K562 (cell line): ENCODE measurements around the gene GHRH. TPM values are rescaled to one million over a fixed set of nuclear protein-coding genes. Genes with fewer than 3 reads are reported as not detected.
A peak's percentile ranks its signal among the peaks of the same experiment; 100 is the strongest.

Experiments used
- ATAC-seq: fragments of 200-7000 bp; cut with Tn5 transposase; 3 replicates; pipeline ENCODE4 v1.9.1; 2020; ENCODE audit warnings: moderate library complexity
- BruUV-seq: library from RNA; stranded (reverse); fragments of 400-500 nt; replicated peaks from 2 replicates; lab custom pipeline; 2021; lab: Mats Ljungman, UMichigan
- CTCF ChIA-PET: fragments of 300-600 bp; formaldehyde crosslinking; extraction: SDS; loops from one replicate; lab custom pipeline; 2021; ENCODE audit warnings: low intra/inter-chr PET ratio; lab: Yijun Ruan, JAX
- POLR2A ChIA-PET: fragments of 300-600, 350-650 bp; sonication (Branson Sonifier 250); formaldehyde crosslinking; extraction: SDS; loops from one replicate; lab custom pipeline; 2021; ENCODE audit warnings: antibody characterized with exemption, inconsistent platforms; lab: Yijun Ruan, JAX
- DNase-seq, 4 experiments: peaks; one replicate each; pipeline versions ENCODE4 v3.0.0 to v3.0.0-alpha.2; 2011 to 2018; ENCODE audit warnings: low spot score in 3 of 4, mixed read lengths in 3 of 4; ENCODE audit errors: extremely low read depth in 1 of 4
- FAIRE-seq: peaks from 2 replicates; lab custom pipeline; 2011; peaks lifted over from hg19 to GRCh38; lab: Jason Lieb, UNC
- H2AFZ ChIP-seq: 2 replicates; pipeline ENCODE4 v1.6.0; 2011; ENCODE audit warnings: low read depth, low read length, control low read depth, inconsistent platforms
- H3K27ac ChIP-seq: fragments of 200-600 bp; 3 replicates; pipeline ENCODE4 v1.8.0; 2011; ENCODE audit warnings: low read depth, mild to moderate bottlenecking, control low read depth, inconsistent platforms, low read length, moderate library complexity, mixed read lengths; ENCODE audit errors: extremely low read depth
- H3K27me3 ChIP-seq, 2 experiments: fragments of 300-600 bp in 1 of 2; 2 replicates in 1 of 2; 3 replicates in 1 of 2; pipeline versions ENCODE4 v1.6.0 to v1.8.0; 2011; ENCODE audit warnings: inconsistent platforms in 2 of 2, low read length in 2 of 2, mild to moderate bottlenecking in 1 of 2, mixed read lengths in 1 of 2, moderate library complexity in 1 of 2; ENCODE audit not compliant: control insufficient read depth in 2 of 2, insufficient read depth in 2 of 2
- H3K36me3 ChIP-seq: fragments of 300-600 bp; 3 replicates; pipeline ENCODE4 v1.8.0; 2011; ENCODE audit warnings: mild to moderate bottlenecking, low read length, inconsistent platforms; ENCODE audit not compliant: control insufficient read depth, insufficient read depth
- H3K4me1 ChIP-seq, 2 experiments: fragments of 200-600 bp in 1 of 2; replicated peaks in 1 of 2; 2 replicates in 1 of 2; 3 replicates in 1 of 2; pipeline versions ENCODE4 v1.5.1 to v1.8.0; 2011; ENCODE audit warnings: inconsistent platforms in 2 of 2, low read length in 2 of 2, mild to moderate bottlenecking in 1 of 2, mixed read lengths in 1 of 2, moderate library complexity in 1 of 2; ENCODE audit not compliant: control insufficient read depth in 2 of 2, insufficient read depth in 2 of 2
- H3K4me2 ChIP-seq: 2 replicates; pipeline ENCODE4 v1.6.1; 2011; ENCODE audit warnings: low read length, control low read depth, inconsistent platforms, mixed read lengths; ENCODE audit not compliant: insufficient read depth
- H3K4me3 ChIP-seq: fragments of 200-600 bp; sonication (generic), shearing (Covaris generic); 2 replicates; pipeline ENCODE4 v1.5.1; 2016; ENCODE audit warnings: control low read depth, inconsistent platforms
- H3K79me2 ChIP-seq: fragments of 200-600 bp; 3 replicates; pipeline ENCODE4 v1.8.0; 2011; ENCODE audit warnings: low read length, inconsistent platforms; ENCODE audit not compliant: control insufficient read depth, insufficient read depth
- H3K9ac ChIP-seq, 2 experiments: 2 replicates each; pipeline versions ENCODE4 v1.6.0 to v1.6.1; 2011; ENCODE audit warnings: low read depth in 2 of 2, low read length in 2 of 2, control low read depth in 1 of 2, inconsistent platforms in 1 of 2, mild to moderate bottlenecking in 1 of 2, mixed read lengths in 1 of 2; ENCODE audit not compliant: insufficient read depth in 1 of 2
- H3K9me1 ChIP-seq: one replicate; pipeline ENCODE4 v1.6.0; 2011; ENCODE audit warnings: inconsistent platforms, mild to moderate bottlenecking, low read length, moderate library complexity; ENCODE audit not compliant: control insufficient read depth, insufficient read depth
- H3K9me3 ChIP-seq: replicated peaks from 2 replicates; pipeline ENCODE4 v1.5.1; 2011; ENCODE audit warnings: low read depth, low read length, inconsistent platforms; ENCODE audit not compliant: control insufficient read depth, insufficient read depth
- H4K20me1 ChIP-seq: replicated peaks from 2 replicates; pipeline ENCODE4 v1.6.1; 2011; ENCODE audit warnings: low read length, inconsistent platforms, mixed read lengths; ENCODE audit not compliant: control insufficient read depth, insufficient read depth
- ATF6 ChIP-seq: sonication (generic); formaldehyde crosslinking; IDR thresholded peaks from 2 replicates; pipeline ENCODE4 v1.4.0; 2020; ENCODE audit warnings: mild to moderate bottlenecking, missing genetic modification reagents
- HOXB6 ChIP-seq: fragments of 250-450 bp; sonication (Bioruptor Pico); IDR thresholded peaks from 2 replicates; pipeline ENCODE4 v1.5.1; 2022; ENCODE audit warnings: mild to moderate bottlenecking, borderline replicate concordance
- ID3 ChIP-seq, 2 experiments: fragments of 250-450 bp in 1 of 2; fragments of 450-650 bp in 1 of 2; sonication (Bioruptor Pico) in 1 of 2; IDR thresholded peaks; 2 replicates each; pipeline versions ENCODE4 v1.6.1 to v1.8.0; 2016 to 2021; ENCODE audit warnings: mild to moderate bottlenecking in 2 of 2, moderate library complexity in 2 of 2, missing compliant biosample characterization in 1 of 2, missing genetic modification characterization in 1 of 2
- LCOR ChIP-seq: sonication (generic); formaldehyde crosslinking; IDR thresholded peaks from 2 replicates; pipeline ENCODE4 v1.8.0; 2022; ENCODE audit warnings: mild to moderate bottlenecking, missing genetic modification reagents
- RBM25 ChIP-seq: fragments of 200-400 bp; formaldehyde crosslinking; IDR thresholded peaks from 2 replicates; pipeline ENCODE4 v1.6.1; 2018; ENCODE audit warnings: low read length, low read depth, moderate library complexity; ENCODE audit not compliant: severe bottlenecking
- RFX1 ChIP-seq: fragments of 450-650 bp; IDR thresholded peaks from 2 replicates; pipeline ENCODE4 v1.6.1; 2016; ENCODE audit warnings: mild to moderate bottlenecking, moderate library complexity
- SRSF3 ChIP-seq: fragments of 200-400 bp; formaldehyde crosslinking; IDR thresholded peaks from 2 replicates; pipeline ENCODE4 v1.6.1; 2016; ENCODE audit warnings: mild to moderate bottlenecking, low read length, moderate library complexity; ENCODE audit not compliant: insufficient read depth
- SUPT5H ChIP-seq: fragments of 450-650 bp; IDR thresholded peaks from 2 replicates; pipeline ENCODE4 v1.6.1; 2016
- TAF7 ChIP-seq: fragments of 450-650 bp; IDR thresholded peaks from 2 replicates; pipeline ENCODE4 v1.6.1; 2016; ENCODE audit warnings: missing genetic modification characterization, missing compliant biosample characterization
- WHSC1 ChIP-seq: IDR thresholded peaks from one replicate; pipeline ENCODE4 v1.6.1; 2012; ENCODE audit warnings: low read length, control low read depth, inconsistent platforms
- XRCC5 ChIP-seq: fragments of 200-400 bp; formaldehyde crosslinking; IDR thresholded peaks from 2 replicates; pipeline ENCODE4 v1.6.1; 2017; ENCODE audit warnings: low read depth, mild to moderate bottlenecking, low read length
- ZBTB2 ChIP-seq: fragments of 450-650 bp; IDR thresholded peaks from 2 replicates; pipeline ENCODE4 v1.6.1; 2016; ENCODE audit warnings: antibody characterized with exemption
- WGBS: fragments of 100-300 bp; shearing (Covaris generic); methylation state at CpG from one replicate; pipeline ENCODE4 v1.1.6; 2016; ENCODE audit warnings: low coverage, mixed read lengths; ENCODE audit not compliant: insufficient coverage; ENCODE audit errors: missing lambda C conversion rate; 5-methylcytosine and 5-hydroxymethylcytosine counted together
- in situ Hi-C: fragments of 300-500 bp; cut with MboI; formaldehyde crosslinking; loops from 4 replicates; pipeline ENCODE4 v1.15.0; 2018; ENCODE audit warnings: inconsistent platforms, mixed read lengths
- intact Hi-C: fragments of 100-400 bp; cut with micrococcal nuclease; formaldehyde crosslinking; loops from 2 replicates; pipeline ENCODE4 v1.14.2; 2022
- polyA plus RNA-seq, 8 experiments: library from polyadenylated mRNA; depleted of rRNA in 4 of 8; stranded (reverse) in 5 of 8; unstranded in 3 of 8; fragments of >200 nt; fragmentation: Nextera tagmentation in 2 of 8; fragmentation: Illumina TruSeq in 1 of 8; extraction: Ambion mirVana in 2 of 8; extraction: Trizol in 1 of 8; gene quantifications; 2 replicates each; pipeline versions ENCODE4 v1.2.1 to v1.2.3, GENCODE V29; 2011 to 2014; ENCODE audit warnings: inconsistent platforms in 1 of 8, missing spikeins in 1 of 8
- total RNA-seq, 7 experiments: library from RNA; depleted of rRNA in 6 of 7; stranded (reverse); fragments of >200 nt in 6 of 7; fragmentation: Illumina TruSeq in 2 of 7; extraction: Trizol in 2 of 7; gene quantifications; 2 replicates each; pipeline versions ENCODE4 v1.2.1 to v1.2.3, GENCODE V29; 2011 to 2021; ENCODE audit warnings: low replicate concordance in 1 of 7

Gene GHRH
- total and polyA plus RNA-seq, 9 of the 15 experiments (the other 6 are each of a cell fraction or from before 2014, with no cell fraction given): not detected

GRCh38 chr20:37280403-37280802 is 18.8 kb upstream of the GHRH start:
- Histone ChIP-seq H3K4me3 (no peak overlapping the region), H3K79me2 (no peaks in the 10 kb centered on the region), H4K20me1 (no peaks in the 10 kb centered on the region), H3K4me1 (no peaks in the 10 kb centered on the region; a peak in 2 of 5 replicates), H3K9ac (no peak overlapping the region), H3K36me3 (no peaks in the 10 kb centered on the region), H3K9me1 (no peaks in the 10 kb centered on the region), H3K9me3 (no peaks in the 10 kb centered on the region), H3K27me3 (no peaks in the 10 kb centered on the region; a peak in 1 of 5 replicates), H2AFZ (no peak overlapping the region), H3K27ac (no peak overlapping the region), H3K4me2 (no peak overlapping the region)
- no peak for DNase-seq
- BruUV-seq: no TSS peak
- WGBS: 19% methylated on average over 8 of the region's 8 CpGs
- intact Hi-C loops: no loop called here
- in situ Hi-C loops: no loop called here
- FAIRE-seq: no peak
- ATAC-seq: no peak
- ChIA-PET POLR2A (interaction anchor here (2.2 kb wide), 1 partner anchor 9 kb away, joined by 7 read pairs; no protein-coding TSS in a partner anchor), CTCF (interaction anchor here (0.8 kb wide), 1 partner anchor 104 kb away, joined by 4 read pairs; no protein-coding TSS in a partner anchor)
- TF ChIP-seq RFX1: peak; percentile 61
- TF ChIP-seq SRSF3: no peak

GRCh38 chr20:37279820-37280219 is 18.2 kb upstream of the GHRH start:
- Histone ChIP-seq H3K36me3 (no peaks in the 10 kb centered on the region), H3K9me1 (no peaks in the 10 kb centered on the region), H3K27ac (no peak overlapping the region), H3K79me2 (no peaks in the 10 kb centered on the region), H3K4me2 (no peak overlapping the region), H3K4me3 (no peak overlapping the region), H3K9me3 (no peaks in the 10 kb centered on the region), H3K9ac (no peak overlapping the region; a peak in 1 of 4 replicates), H4K20me1 (no peaks in the 10 kb centered on the region), H3K27me3 (no peaks in the 10 kb centered on the region; a peak in 1 of 5 replicates), H3K4me1 (peaks cover 0 to 4% of the 10 kb centered on the region in 2 experiments; a peak in 3 of 5 replicates), H2AFZ (no peak overlapping the region)
- BruUV-seq: no TSS peak
- no peak for FAIRE-seq
- POLR2A ChIA-PET: interaction anchor here (0.7 to 2.2 kb wide), 3 partner anchors 8 to 91 kb away, joined by 4 to 7 read pairs (median 5); no protein-coding TSS in a partner anchor
- no peak for DNase-seq
- CTCF ChIA-PET: interaction anchor here (0.8 kb wide), 1 partner anchor 105 kb away, joined by 4 read pairs; no protein-coding TSS in a partner anchor
- 11% methylated on average over 7 of the region's 8 CpGs for WGBS
- no peak for ATAC-seq
- in situ Hi-C loops: no loop called here
- intact Hi-C loops: no loop called here
- TF ChIP-seq ATF6 (CRISPR knock-in tag) (no peak), SRSF3 (no peak), TAF7 (tag) (no peak), ZBTB2 (no peak), RBM25 (no peak), XRCC5 (no peak), HOXB6 (no peak), ID3 (CRISPR knock-in tag; IDR thresholded peaks at IDR 0.05) (no peak), ID3 (tag; IDR thresholded peaks at IDR 0.05) (no peak), SUPT5H (no peak), WHSC1 (no peak), LCOR (CRISPR knock-in tag) (no peak)
